SK-N-SH (cell line): ENCODE data around the gene MAGI2. TPM values are rescaled to one million over a fixed set of nuclear protein-coding genes. Genes with fewer than 3 reads are reported as not detected.
A peak's percentile ranks its signal among the peaks of the same experiment; 100 is the strongest.

ENCODE experiments used
- CTCF ChIA-PET: fragments of 300-600, 350-600 bp; formaldehyde crosslinking; extraction: SDS; loops from one replicate; lab custom pipeline; 2021; lab: Yijun Ruan, JAX
- POLR2A ChIA-PET: fragments of 350-600 bp; sonication (Branson Sonifier 250); formaldehyde crosslinking; extraction: SDS; loops from one replicate; lab custom pipeline; 2020; ENCODE audit warnings: antibody characterized with exemption, inconsistent platforms; lab: Yijun Ruan, JAX
- DNase-seq: peaks from one replicate; pipeline ENCODE4 v3.0.0; 2012
- H2AFZ ChIP-seq: fragments of 200-600 bp; sonication (generic); 2 replicates; pipeline ENCODE4 v1.8.1; 2016; ENCODE audit warnings: antibody characterized with exemption, mild to moderate bottlenecking, low read depth
- H3F3A ChIP-seq: fragments of 200-600 bp; sonication (generic); replicated peaks from 2 replicates; pipeline ENCODE3; 2016; ENCODE audit warnings: antibody characterized with exemption, mild to moderate bottlenecking; ENCODE audit not compliant: insufficient read depth
- H3K27ac ChIP-seq, 2 experiments: fragments of 200-500 bp in 1 of 2; fragments of 200-600 bp in 1 of 2; sonication (Bioruptor generic) in 1 of 2; sonication (generic), shearing (Covaris generic) in 1 of 2; 2 replicates each; pipeline versions ENCODE4 v1.5.1 to v1.6.1; 2014 to 2016; ENCODE audit warnings: low read depth in 2 of 2, inconsistent platforms in 1 of 2, low read length in 1 of 2, mild to moderate bottlenecking in 1 of 2, mixed read lengths in 1 of 2
- H3K27me3 ChIP-seq: fragments of 200-600 bp; sonication (generic), shearing (Covaris generic); 2 replicates; pipeline ENCODE4 v1.6.1; 2016; ENCODE audit warnings: mixed run types; ENCODE audit not compliant: insufficient read depth
- H3K36me3 ChIP-seq, 2 experiments: fragments of 200-500 bp in 1 of 2; fragments of 200-600 bp in 1 of 2; sonication (Bioruptor generic) in 1 of 2; sonication (generic) in 1 of 2; replicated peaks in 1 of 2; 2 replicates each; pipeline versions ENCODE3 to v1.5.1; 2014 to 2016; ENCODE audit warnings: low read length in 1 of 2, mild to moderate bottlenecking in 1 of 2; ENCODE audit not compliant: insufficient read depth in 2 of 2, control insufficient read depth in 1 of 2
- H3K4me1 ChIP-seq, 2 experiments: fragments of 200-500 bp in 1 of 2; fragments of 200-600 bp in 1 of 2; sonication (Bioruptor generic) in 1 of 2; sonication (generic), shearing (Covaris generic) in 1 of 2; 2 replicates each; pipeline versions ENCODE4 v1.5.1 to v1.6.1; 2014 to 2016; ENCODE audit warnings: low read depth in 1 of 2, low read length in 1 of 2, mixed run types in 1 of 2; ENCODE audit not compliant: insufficient read depth in 2 of 2, control insufficient read depth in 1 of 2
- H3K4me2 ChIP-seq: fragments of 200-600 bp; sonication (generic), shearing (Covaris generic); 2 replicates; pipeline ENCODE4 v1.6.1; 2017; ENCODE audit warnings: mixed run types
- H3K4me3 ChIP-seq, 2 experiments: fragments of 200-500 bp in 1 of 2; fragments of 200-600 bp in 1 of 2; sonication (Bioruptor generic) in 1 of 2; sonication (generic), shearing (Covaris generic) in 1 of 2; 2 replicates each; pipeline versions ENCODE4 v1.5.1 to v1.8.1; 2014 to 2016; ENCODE audit warnings: low read depth in 2 of 2, inconsistent platforms in 1 of 2, low read length in 1 of 2, mild to moderate bottlenecking in 1 of 2, mixed read lengths in 1 of 2, moderate library complexity in 1 of 2
- H3K79me2 ChIP-seq: fragments of 200-600 bp; sonication (generic); 2 replicates; pipeline ENCODE4 v1.8.1; 2017; ENCODE audit warnings: mild to moderate bottlenecking; ENCODE audit not compliant: insufficient read depth
- H3K9ac ChIP-seq: fragments of 200-600 bp; sonication (generic); 2 replicates; pipeline ENCODE4 v1.6.1; 2017; ENCODE audit warnings: mixed run types
- H3K9me2 ChIP-seq: fragments of 200-600 bp; sonication (generic); 2 replicates; pipeline ENCODE4 v1.6.1; 2017; ENCODE audit warnings: mixed run types
- H3K9me3 ChIP-seq: fragments of 200-600 bp; sonication (generic); 2 replicates; pipeline ENCODE4 v1.6.1; 2017; ENCODE audit warnings: mixed run types, mild to moderate bottlenecking, moderate library complexity
- H4K20me1 ChIP-seq: fragments of 200-600 bp; sonication (generic); 2 replicates; pipeline ENCODE4 v1.6.1; 2017; ENCODE audit warnings: mild to moderate bottlenecking, mixed run types; ENCODE audit not compliant: insufficient read depth
- EP300 ChIP-seq, 2 experiments: IDR thresholded peaks; 2 replicates each; pipeline versions ENCODE4 v1.4.0 to v1.6.1; 2012; ENCODE audit warnings: borderline replicate concordance in 1 of 2, low read depth in 1 of 2, low read length in 1 of 2
- EZH2phosphoT487 ChIP-seq: fragments of 200-600 bp; sonication (generic); IDR thresholded peaks from 2 replicates; pipeline ENCODE4 v1.6.1; 2017; ENCODE audit warnings: low read depth, mixed run types, mild to moderate bottlenecking, antibody characterized with exemption, moderate library complexity, borderline replicate concordance
- FOXM1 ChIP-seq: IDR thresholded peaks from 2 replicates; pipeline ENCODE4 v1.4.0; 2012; ENCODE audit warnings: low read depth, mild to moderate bottlenecking
- GABPA ChIP-seq: IDR thresholded peaks from 2 replicates; pipeline ENCODE4 v1.4.0; 2012; ENCODE audit warnings: low read depth, mild to moderate bottlenecking
- IRF3 ChIP-seq: fragments of 150-350 bp; IDR thresholded peaks from 2 replicates; pipeline ENCODE4 v1.6.1; 2016; ENCODE audit warnings: mild to moderate bottlenecking, low read depth, low read length
- JUND ChIP-seq: IDR thresholded peaks from 2 replicates; pipeline ENCODE4 v1.4.0; 2012
- MXI1 ChIP-seq: IDR thresholded peaks from 2 replicates; pipeline ENCODE4 v1.6.1; 2012; ENCODE audit warnings: mild to moderate bottlenecking, low read depth, low read length, improper control_type of control experiment
- RAD21 ChIP-seq: IDR thresholded peaks from 2 replicates; pipeline ENCODE4 v1.6.1; 2012; ENCODE audit warnings: mild to moderate bottlenecking, low read length
- RCOR1 ChIP-seq: fragments of 150-350 bp; IDR thresholded peaks from 2 replicates; pipeline ENCODE4 v1.6.1; 2017; ENCODE audit warnings: antibody characterized with exemption, low read length
- REST ChIP-seq: IDR thresholded peaks from 2 replicates; pipeline ENCODE4 v1.6.1; 2012; ENCODE audit warnings: mild to moderate bottlenecking, low read depth, low read length, moderate library complexity
- TAF1 ChIP-seq: IDR thresholded peaks from 2 replicates; pipeline ENCODE4 v1.6.1; 2012; ENCODE audit warnings: low read depth, mild to moderate bottlenecking, low read length, moderate library complexity, borderline replicate concordance
- USF2 ChIP-seq: fragments of 150-350 bp; IDR thresholded peaks from 2 replicates; pipeline ENCODE4 v1.6.1; 2017; ENCODE audit warnings: antibody characterized with exemption, low read length, low read depth, borderline replicate concordance
- ZBTB33 ChIP-seq: IDR thresholded peaks from 2 replicates; pipeline ENCODE4 v1.4.0; 2012; ENCODE audit warnings: low read depth, borderline replicate concordance
- WGBS: methylation state at CpG from one replicate; pipeline ENCODE4 v1.1.6; 2017; ENCODE audit warnings: low lambda C conversion rate; 5-methylcytosine and 5-hydroxymethylcytosine counted together
- polyA plus RNA-seq, 3 experiments: library from polyadenylated mRNA; depleted of rRNA; stranded (reverse); fragments of >200 nt; gene quantifications; 2 replicates each; pipeline ENCODE4 v1.2.3, GENCODE V29; 2012

MAGI2 gene
- polyA plus RNA-seq, 1 of the 3 experiments (the other 2 are of a cell fraction): 1.1 TPM

GRCh38 chr7:79341902-79342301, 111.6 kb downstream of the MAGI2 start:
- Histone ChIP-seq H3K27me3 (no peaks in the 10 kb centered on the region), H3K79me2 (no peaks in the 10 kb centered on the region), H3K9me3 (no peaks in the 10 kb centered on the region), H3K4me1 (peaks cover 0 to 9% of the 10 kb centered on the region in 2 experiments; a peak in 2 of 4 replicates), H3K4me2 (no peak overlapping the region), H3K36me3 (peaks cover 0 to 2% of the 10 kb centered on the region in 2 experiments), H3K27ac (no peak overlapping the region), H3K9me2 (no peaks in the 10 kb centered on the region), H2AFZ (no peak overlapping the region), H3K4me3 (no peak overlapping the region), H3F3A (no peaks in the 10 kb centered on the region), H3K9ac (no peak overlapping the region), H4K20me1 (no peaks in the 10 kb centered on the region)
- TF ChIP-seq RAD21 (peak; percentile 24; the same call in 1 of the 2 replicates), IRF3 (no peak)
- WGBS: 94% methylated on average over 5 of the region's 5 CpGs
- ChIA-PET POLR2A (no interaction called here), CTCF (no interaction called here)
- DNase-seq: no peak

GRCh38 chr7:79340212-79340611, 113.3 kb downstream of the MAGI2 start:
- no peak overlapping the region for H3K27ac ChIP-seq
- H3K36me3 ChIP-seq: peaks cover 0 to 2% of the 10 kb centered on the region in 2 experiments
- H3K9me2 ChIP-seq: no peaks in the 10 kb centered on the region
- H3F3A ChIP-seq: no peaks in the 10 kb centered on the region
- CTCF ChIA-PET: interaction anchor here (1.0 kb wide), 1 partner anchor 42 kb away, joined by 4 read pairs; no protein-coding TSS in a partner anchor
- no peak for TF ChIP-seq REST
- TF ChIP-seq TAF1: no peak
- no peak for TF ChIP-seq ZBTB33
- TF ChIP-seq EZH2phosphoT487: no peak
- no peak for TF ChIP-seq FOXM1
- no peak for TF ChIP-seq EP300 (IDR thresholded peaks at IDR 0.05; ENCODE audit: borderline replicate concordance in 1 of 2, low read depth in 1 of 2, low read length in 1 of 2)
- no peak for TF ChIP-seq GABPA
- no peak for TF ChIP-seq RCOR1
- no peak for TF ChIP-seq JUND
- TF ChIP-seq USF2: no peak
- TF ChIP-seq MXI1: no peak
- H3K27me3 ChIP-seq: no peaks in the 10 kb centered on the region
- H3K9ac ChIP-seq: no peak overlapping the region
- H3K4me3 ChIP-seq: no peak overlapping the region
- peaks cover 0 to 14% of the 10 kb centered on the region in 2 experiments; a peak in 2 of 4 replicates for H3K4me1 ChIP-seq
- POLR2A ChIA-PET: no interaction called here
- DNase-seq: no peak
- no peaks in the 10 kb centered on the region for H3K9me3 ChIP-seq
- no peaks in the 10 kb centered on the region for H3K79me2 ChIP-seq
- H3K4me2 ChIP-seq: no peak overlapping the region
- no peak overlapping the region for H2AFZ ChIP-seq
- no peaks in the 10 kb centered on the region for H4K20me1 ChIP-seq
